ENCODE results near the gene TLDC2.

GRCh38 chr20:36936341-36936740 lies 60.4 kb downstream of the TLDC2 start:
- TF ChIP-seq CTCF (IDR thresholded peaks at IDR 0.05) (no peak), POLR2A (IDR thresholded peaks at IDR 0.05) (no peak)

All from testis (tissue), 2 donors.